ENCODE data around the gene COL23A1. TPM values are rescaled to one million over a fixed set of nuclear protein-coding genes. Genes with fewer than 3 reads are reported as not detected.

COL23A1 gene
- total RNA-seq, 1 experiment from 2014 or later: 0.18 TPM

- DNase-seq: no peak
- H3K4me1 ChIP-seq: no peaks in the 10 kb centered on the region
- H3K9me3 Mint-ChIP-seq (ENCODE audit: unreplicated experiment): no peaks in the 10 kb centered on the region
- no peaks in the 10 kb centered on the region for H3K4me1 Mint-ChIP-seq (ENCODE audit: low read depth, unreplicated experiment)
- intact Hi-C loops (cut with micrococcal nuclease; ENCODE audit: unreplicated experiment): no loop called here
- no peak overlapping the region for H3K27ac Mint-ChIP-seq (ENCODE audit: unreplicated experiment)
- H3K27me3 ChIP-seq (replicated peaks; ENCODE audit: control insufficient read depth, insufficient read depth, low read length): no peaks in the 10 kb centered on the region
- H3K36me3 ChIP-seq (ENCODE audit: control insufficient read depth, insufficient read depth, low read length): no peaks in the 10 kb centered on the region
- no peak overlapping the region for H3K4me3 ChIP-seq (ENCODE audit: low read depth, low read length)
- H3K9me3 ChIP-seq: no peaks in the 10 kb centered on the region
- no peak for TF ChIP-seq CTCF (IDR thresholded peaks at IDR 0.05; ENCODE audit: insufficient read depth in 1 of 2, low read depth in 1 of 2, low read length in 1 of 2, severe bottlenecking in 1 of 2, unreplicated experiment in 1 of 2)
- ChIA-PET POLR2A (no interaction called here), CTCF (no interaction called here)
- H3K36me3 Mint-ChIP-seq (ENCODE audit: insufficient read depth, unreplicated experiment): no peaks in the 10 kb centered on the region
- H3K4me3 Mint-ChIP-seq (ENCODE audit: unreplicated experiment): no peak overlapping the region
- BruUV-seq (replicated peaks): no TSS peak
- peaks cover 3% of the 10 kb centered on the region for H3K27me3 Mint-ChIP-seq (ENCODE audit: insufficient read depth, unreplicated experiment)
These were observed 26.6 kb downstream of the COL23A1 start for GRCh38 chr5:178563621-178564020.

- ChIA-PET CTCF (no interaction called here), POLR2A (no interaction called here)
- no peaks in the 10 kb centered on the region for H3K27me3 ChIP-seq (replicated peaks; ENCODE audit: control insufficient read depth, insufficient read depth, low read length)
- Mint-ChIP-seq H3K27ac (ENCODE audit: unreplicated experiment) (no peak overlapping the region), H3K36me3 (ENCODE audit: insufficient read depth, unreplicated experiment) (no peaks in the 10 kb centered on the region), H3K4me1 (ENCODE audit: low read depth, unreplicated experiment) (no peaks in the 10 kb centered on the region), H3K9me3 (ENCODE audit: unreplicated experiment) (no peaks in the 10 kb centered on the region), H3K4me3 (ENCODE audit: unreplicated experiment) (no peak overlapping the region), H3K27me3 (ENCODE audit: insufficient read depth, unreplicated experiment) (peaks cover 3% of the 10 kb centered on the region)
- no peak for DNase-seq
- no peaks in the 10 kb centered on the region for H3K36me3 ChIP-seq (ENCODE audit: control insufficient read depth, insufficient read depth, low read length)
- TF ChIP-seq CTCF (IDR thresholded peaks at IDR 0.05; ENCODE audit: insufficient read depth in 1 of 2, low read depth in 1 of 2, low read length in 1 of 2, severe bottlenecking in 1 of 2, unreplicated experiment in 1 of 2): no peak
- no peak overlapping the region for H3K4me3 ChIP-seq (ENCODE audit: low read depth, low read length)
- intact Hi-C loops (cut with micrococcal nuclease; ENCODE audit: unreplicated experiment): no loop called here
- H3K9me3 ChIP-seq: no peaks in the 10 kb centered on the region
- no TSS peak for BruUV-seq (replicated peaks)
- no peaks in the 10 kb centered on the region for H3K4me1 ChIP-seq
These were observed 28.4 kb downstream of the COL23A1 start for GRCh38 chr5:178561746-178562264.

GRCh38 chr5:178560911-178561310 lies 29.3 kb downstream of the COL23A1 start:
- Histone ChIP-seq H3K4me1 (no peaks in the 10 kb centered on the region), H3K27me3 (replicated peaks; ENCODE audit: control insufficient read depth, insufficient read depth, low read length) (no peaks in the 10 kb centered on the region), H3K9me3 (no peaks in the 10 kb centered on the region), H3K4me3 (ENCODE audit: low read depth, low read length) (no peak overlapping the region), H3K36me3 (ENCODE audit: control insufficient read depth, insufficient read depth, low read length) (no peaks in the 10 kb centered on the region)
- POLR2A ChIA-PET: no interaction called here
- Mint-ChIP-seq H3K9me3 (ENCODE audit: unreplicated experiment) (no peaks in the 10 kb centered on the region), H3K36me3 (ENCODE audit: insufficient read depth, unreplicated experiment) (no peaks in the 10 kb centered on the region), H3K4me3 (ENCODE audit: unreplicated experiment) (no peak overlapping the region), H3K27ac (ENCODE audit: unreplicated experiment) (no peak overlapping the region), H3K27me3 (ENCODE audit: insufficient read depth, unreplicated experiment) (peaks cover 3% of the 10 kb centered on the region), H3K4me1 (ENCODE audit: low read depth, unreplicated experiment) (no peaks in the 10 kb centered on the region)
- intact Hi-C loops (cut with micrococcal nuclease; ENCODE audit: unreplicated experiment): no loop called here
- BruUV-seq (replicated peaks): no TSS peak
- CTCF ChIA-PET: no interaction called here
- DNase-seq: no peak
- no peak for TF ChIP-seq CTCF (IDR thresholded peaks at IDR 0.05; ENCODE audit: insufficient read depth in 1 of 2, low read depth in 1 of 2, low read length in 1 of 2, severe bottlenecking in 1 of 2, unreplicated experiment in 1 of 2)

All from Caco-2 (cell line).